Liver (tissue), 9 donors: ENCODE results near the gene MGAT1. TPM values are rescaled to one million over a fixed set of nuclear protein-coding genes. Genes with fewer than 3 reads are reported as not detected.

Experiments
- DNase-seq: peaks from one replicate; pipeline ENCODE4 v3.0.0-alpha.2; 2017; ENCODE audit warnings: low spot score
- H3K27ac ChIP-seq, 2 donors: one replicate each; pipeline ENCODE4 v1.7.0; 2013; ENCODE audit warnings: inconsistent platforms in 2 of 2, low read length in 2 of 2, control low read depth in 1 of 2, low read depth in 1 of 2, mild to moderate bottlenecking in 1 of 2
- H3K27me3 ChIP-seq, 4 donors: one replicate each; pipeline versions ENCODE4 v1.6.1 to v1.7.0; 2013; ENCODE audit warnings: low read length in 3 of 4, inconsistent platforms in 1 of 4, mild to moderate bottlenecking in 1 of 4, moderate library complexity in 1 of 4; ENCODE audit not compliant: control insufficient read depth in 4 of 4, insufficient read depth in 4 of 4
- H3K36me3 ChIP-seq, 4 donors: one replicate each; pipeline versions ENCODE4 v1.6.1 to v1.7.0; 2013; ENCODE audit warnings: low read length in 3 of 4, mild to moderate bottlenecking in 3 of 4, low read depth in 1 of 4, moderate library complexity in 1 of 4; ENCODE audit not compliant: control insufficient read depth in 4 of 4, insufficient read depth in 3 of 4
- H3K4me1 ChIP-seq, 4 donors: one replicate each; pipeline versions ENCODE4 v1.6.1 to v1.7.0; 2013; ENCODE audit warnings: low read length in 3 of 4, mild to moderate bottlenecking in 3 of 4, moderate library complexity in 1 of 4; ENCODE audit not compliant: control insufficient read depth in 4 of 4, insufficient read depth in 4 of 4
- H3K4me3 ChIP-seq, 3 donors: one replicate each; pipeline versions ENCODE4 v1.6.1 to v1.7.0; 2013; ENCODE audit warnings: low read length in 3 of 3, control low read depth in 1 of 3, low read depth in 1 of 3, mild to moderate bottlenecking in 1 of 3
- H3K9ac ChIP-seq, 2 donors: one replicate each; pipeline ENCODE4 v1.7.0; 2013; ENCODE audit warnings: low read length in 2 of 2, mild to moderate bottlenecking in 2 of 2, moderate library complexity in 2 of 2, control low read depth in 1 of 2, low read depth in 1 of 2
- H3K9me3 ChIP-seq, 4 donors: one replicate each; pipeline versions ENCODE4 v1.6.1 to v1.7.0; 2013; ENCODE audit warnings: low read length in 3 of 4; ENCODE audit not compliant: control insufficient read depth in 4 of 4
- EGR1 ChIP-seq, 2 donors: IDR thresholded peaks; 2 replicates each; pipeline ENCODE4 v1.6.1; 2016 to 2018; ENCODE audit warnings: antibody characterized with exemption in 2 of 2, low read depth in 2 of 2
- FOXA1 ChIP-seq: IDR thresholded peaks from 2 replicates; pipeline ENCODE4 v1.6.1; 2016; ENCODE audit warnings: antibody characterized with exemption
- FOXA2 ChIP-seq: IDR thresholded peaks from 2 replicates; pipeline ENCODE4 v1.6.1; 2016; ENCODE audit warnings: antibody characterized with exemption
- HNF4G ChIP-seq: IDR thresholded peaks from 2 replicates; pipeline ENCODE4 v1.6.1; 2016; ENCODE audit warnings: antibody characterized with exemption
- JUND ChIP-seq, 2 donors: IDR thresholded peaks; 2 replicates each; pipeline ENCODE4 v1.6.1; 2016; ENCODE audit warnings: antibody characterized with exemption in 2 of 2
- NR2F2 ChIP-seq: IDR thresholded peaks from 2 replicates; pipeline ENCODE4 v1.6.1; 2016; ENCODE audit warnings: antibody characterized with exemption
- RAD21 ChIP-seq, 2 donors: IDR thresholded peaks; 2 replicates each; pipeline ENCODE4 v1.6.1; 2016; ENCODE audit warnings: antibody characterized with exemption in 2 of 2, mild to moderate bottlenecking in 2 of 2
- RXRA ChIP-seq, 2 donors: IDR thresholded peaks; 2 replicates each; pipeline ENCODE4 v1.6.1; 2017 to 2018; ENCODE audit warnings: antibody characterized with exemption in 2 of 2, mild to moderate bottlenecking in 1 of 2
- TAF1 ChIP-seq: conservative IDR thresholded peaks from 2 replicates; pipeline ENCODE4 v1.6.1; 2016; ENCODE audit warnings: antibody characterized with exemption, mild to moderate bottlenecking
- YY1 ChIP-seq: IDR thresholded peaks from 2 replicates; pipeline ENCODE4 v1.6.1; 2016; ENCODE audit warnings: antibody characterized with exemption, mild to moderate bottlenecking
- WGBS: extraction: QIAGEN DNeasy Blood & Tissue Kit; methylation state at CpG from one replicate; pipeline ENCODE4 v1.1.7; 2013; 5-methylcytosine and 5-hydroxymethylcytosine counted together
- polyA plus RNA-seq, 2 donors: library from polyadenylated mRNA; stranded (reverse) in 1 of 2; unstranded in 1 of 2; fragments of 200-250 nt in 1 of 2; fragments of >200 nt in 1 of 2; fragmentation: Nextera tagmentation in 1 of 2; extraction: Ambion mirVana in 1 of 2; gene quantifications; one replicate each; pipeline versions ENCODE4 v1.2.1 to v1.2.3, GENCODE V29; 2013 to 2015
- total RNA-seq, 2 donors: library from RNA; depleted of rRNA; stranded (reverse); fragments of >200 nt; gene quantifications; one replicate each; pipeline ENCODE4 v1.2.3, GENCODE V29; 2014
- TF ChIP-seq, protein P1 (sequence below): fragments of 150-350 bp; IDR thresholded peaks from 2 replicates; pipeline ENCODE4 v1.5.1; 2017; ENCODE audit warnings: improper control_type of control experiment, low read depth, low read length; ENCODE audit not compliant: missing input control
- TF ChIP-seq, protein P2 (sequence below): IDR thresholded peaks from 2 replicates; pipeline ENCODE4 v1.6.1; 2016; ENCODE audit warnings: antibody characterized with exemption
- TF ChIP-seq, protein P3 (sequence below): IDR thresholded peaks from 2 replicates; pipeline ENCODE4 v1.6.1; 2016; ENCODE audit warnings: antibody characterized with exemption
- TF ChIP-seq, protein P4 (sequence below): IDR thresholded peaks from 2 replicates; pipeline ENCODE4 v1.6.1; 2016; ENCODE audit warnings: antibody characterized with exemption
- TF ChIP-seq, protein P5 (sequence below): IDR thresholded peaks from 2 replicates; pipeline ENCODE4 v1.6.1; 2016; ENCODE audit warnings: antibody characterized with exemption, mild to moderate bottlenecking
- donor health status: healthy.
- donor health status: healthy.
- donor health status: healthy.
- donor health status: healthy.
- donor health status: healthy.

Gene MGAT1
- total and polyA plus RNA-seq, 4 donors, result 73.0 to 125 (median 97.7) TPM

DNA sequence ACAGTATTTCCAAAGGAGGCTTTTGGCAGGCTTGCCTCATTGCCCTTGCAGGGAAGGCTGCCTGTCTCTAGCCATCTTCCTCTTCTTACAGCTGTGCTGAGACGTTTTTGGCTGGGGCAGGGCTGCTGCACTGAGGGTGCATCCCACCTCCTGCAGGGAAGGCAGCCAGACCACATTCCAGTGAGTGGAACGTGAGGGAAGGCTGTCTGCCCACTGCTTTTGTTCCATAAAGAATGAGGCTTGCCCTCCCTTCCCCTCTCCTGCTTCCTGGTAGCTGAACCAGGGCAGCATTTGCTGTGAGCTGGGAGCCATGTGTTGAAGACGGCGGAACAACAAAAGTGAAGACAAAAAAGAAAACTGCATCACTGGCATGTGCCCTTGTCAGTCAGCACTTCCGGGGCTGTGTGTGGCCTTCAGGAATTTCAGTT lies 16.8 kb downstream of the MGAT1 start:
- peaks cover 0 to 8% (median 2%) of the 10 kb centered on the region in 4 donors for H3K4me1 ChIP-seq
- H3K27ac ChIP-seq, result peak overlapping the region; percentile 29 to 45
- 44% methylated on average over 5 of the region's 5 CpGs for WGBS
- TF ChIP-seq, protein P1, sequence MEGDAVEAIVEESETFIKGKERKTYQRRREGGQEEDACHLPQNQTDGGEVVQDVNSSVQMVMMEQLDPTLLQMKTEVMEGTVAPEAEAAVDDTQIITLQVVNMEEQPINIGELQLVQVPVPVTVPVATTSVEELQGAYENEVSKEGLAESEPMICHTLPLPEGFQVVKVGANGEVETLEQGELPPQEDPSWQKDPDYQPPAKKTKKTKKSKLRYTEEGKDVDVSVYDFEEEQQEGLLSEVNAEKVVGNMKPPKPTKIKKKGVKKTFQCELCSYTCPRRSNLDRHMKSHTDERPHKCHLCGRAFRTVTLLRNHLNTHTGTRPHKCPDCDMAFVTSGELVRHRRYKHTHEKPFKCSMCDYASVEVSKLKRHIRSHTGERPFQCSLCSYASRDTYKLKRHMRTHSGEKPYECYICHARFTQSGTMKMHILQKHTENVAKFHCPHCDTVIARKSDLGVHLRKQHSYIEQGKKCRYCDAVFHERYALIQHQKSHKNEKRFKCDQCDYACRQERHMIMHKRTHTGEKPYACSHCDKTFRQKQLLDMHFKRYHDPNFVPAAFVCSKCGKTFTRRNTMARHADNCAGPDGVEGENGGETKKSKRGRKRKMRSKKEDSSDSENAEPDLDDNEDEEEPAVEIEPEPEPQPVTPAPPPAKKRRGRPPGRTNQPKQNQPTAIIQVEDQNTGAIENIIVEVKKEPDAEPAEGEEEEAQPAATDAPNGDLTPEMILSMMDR, result no peak
- TF ChIP-seq JUND (IDR thresholded peaks at IDR 0.05) (no peak), NR2F2 (no peak), EGR1 (IDR thresholded peaks at IDR 0.05; ENCODE audit: low read depth in 2 of 2) (no peak), YY1 (no peak), HNF4G (no peak), FOXA1 (no peak)
- TF ChIP-seq, protein P2, sequence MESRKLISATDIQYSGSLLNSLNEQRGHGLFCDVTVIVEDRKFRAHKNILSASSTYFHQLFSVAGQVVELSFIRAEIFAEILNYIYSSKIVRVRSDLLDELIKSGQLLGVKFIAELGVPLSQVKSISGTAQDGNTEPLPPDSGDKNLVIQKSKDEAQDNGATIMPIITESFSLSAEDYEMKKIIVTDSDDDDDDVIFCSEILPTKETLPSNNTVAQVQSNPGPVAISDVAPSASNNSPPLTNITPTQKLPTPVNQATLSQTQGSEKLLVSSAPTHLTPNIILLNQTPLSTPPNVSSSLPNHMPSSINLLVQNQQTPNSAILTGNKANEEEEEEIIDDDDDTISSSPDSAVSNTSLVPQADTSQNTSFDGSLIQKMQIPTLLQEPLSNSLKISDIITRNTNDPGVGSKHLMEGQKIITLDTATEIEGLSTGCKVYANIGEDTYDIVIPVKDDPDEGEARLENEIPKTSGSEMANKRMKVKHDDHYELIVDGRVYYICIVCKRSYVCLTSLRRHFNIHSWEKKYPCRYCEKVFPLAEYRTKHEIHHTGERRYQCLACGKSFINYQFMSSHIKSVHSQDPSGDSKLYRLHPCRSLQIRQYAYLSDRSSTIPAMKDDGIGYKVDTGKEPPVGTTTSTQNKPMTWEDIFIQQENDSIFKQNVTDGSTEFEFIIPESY, result no peak
- TF ChIP-seq, protein P3, sequence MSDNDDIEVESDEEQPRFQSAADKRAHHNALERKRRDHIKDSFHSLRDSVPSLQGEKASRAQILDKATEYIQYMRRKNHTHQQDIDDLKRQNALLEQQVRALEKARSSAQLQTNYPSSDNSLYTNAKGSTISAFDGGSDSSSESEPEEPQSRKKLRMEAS, result no peak
- TF ChIP-seq, protein P4, sequence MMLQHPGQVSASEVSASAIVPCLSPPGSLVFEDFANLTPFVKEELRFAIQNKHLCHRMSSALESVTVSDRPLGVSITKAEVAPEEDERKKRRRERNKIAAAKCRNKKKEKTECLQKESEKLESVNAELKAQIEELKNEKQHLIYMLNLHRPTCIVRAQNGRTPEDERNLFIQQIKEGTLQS, result no peak
- no peak for DNase-seq
- no peak overlapping the region for H3K4me3 ChIP-seq
- no peaks in the 10 kb centered on the region for H3K9me3 ChIP-seq
- H3K36me3 ChIP-seq, result peaks cover 6 to 10% (median 7%) of the 10 kb centered on the region in 4 donors
- no peaks in the 10 kb centered on the region for H3K27me3 ChIP-seq
- no peak overlapping the region for H3K9ac ChIP-seq

DNA sequence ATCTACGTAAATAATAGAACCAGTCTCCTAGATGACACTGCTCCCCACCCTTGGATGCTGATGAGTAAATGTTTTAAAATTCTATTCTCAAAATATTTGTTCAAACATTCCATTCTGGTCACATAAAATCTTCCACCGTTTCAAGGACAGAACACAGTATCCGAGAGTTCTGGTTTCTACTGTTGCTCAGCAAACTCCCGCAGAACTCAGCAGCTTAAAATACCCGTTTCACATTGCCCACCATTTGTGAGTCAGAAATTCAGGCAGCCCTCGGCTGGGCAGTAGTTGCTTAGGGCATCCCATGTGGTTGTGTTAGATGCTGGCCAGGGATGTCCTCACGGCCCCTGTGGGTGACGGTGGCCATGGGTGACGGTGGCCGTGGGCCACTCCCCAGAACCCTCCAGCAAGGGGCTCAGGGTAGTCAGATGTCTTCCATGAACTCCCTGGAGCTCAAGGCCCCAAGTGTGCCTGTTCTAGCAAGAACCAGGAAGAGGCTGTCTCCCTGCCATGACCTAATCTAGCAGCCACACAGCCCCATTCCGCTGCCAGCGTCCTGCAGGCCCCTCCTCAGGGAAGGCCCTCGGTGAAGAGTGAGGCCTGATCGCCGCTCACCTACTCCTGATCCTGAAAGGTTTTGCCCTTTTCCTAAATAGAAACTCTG lies 17.4 kb downstream of the MGAT1 start:
- Histone ChIP-seq H3K9me3 (no peaks in the 10 kb centered on the region), H3K4me1 (peaks cover 0 to 8% (median 2%) of the 10 kb centered on the region in 4 donors), H3K9ac (no peak overlapping the region), H3K36me3 (peaks cover 2 to 10% (median 4%) of the 10 kb centered on the region in 4 donors), H3K27me3 (no peaks in the 10 kb centered on the region), H3K27ac (peak overlapping the region in 1 of 2 donors; percentile 29), H3K4me3 (no peak overlapping the region)
- DNase-seq, result no peak
- TF ChIP-seq JUND (IDR thresholded peaks at IDR 0.05) (no peak), EGR1 (IDR thresholded peaks at IDR 0.05; ENCODE audit: low read depth in 2 of 2) (no peak), FOXA2 (no peak), FOXA1 (no peak), RAD21 (IDR thresholded peaks at IDR 0.05) (no peak), RXRA (IDR thresholded peaks at IDR 0.05) (no peak), HNF4G (no peak), NR2F2 (no peak), TAF1 (no peak)
- TF ChIP-seq, protein P2, result no peak
- TF ChIP-seq, protein P3, result no peak
- TF ChIP-seq, protein P5, sequence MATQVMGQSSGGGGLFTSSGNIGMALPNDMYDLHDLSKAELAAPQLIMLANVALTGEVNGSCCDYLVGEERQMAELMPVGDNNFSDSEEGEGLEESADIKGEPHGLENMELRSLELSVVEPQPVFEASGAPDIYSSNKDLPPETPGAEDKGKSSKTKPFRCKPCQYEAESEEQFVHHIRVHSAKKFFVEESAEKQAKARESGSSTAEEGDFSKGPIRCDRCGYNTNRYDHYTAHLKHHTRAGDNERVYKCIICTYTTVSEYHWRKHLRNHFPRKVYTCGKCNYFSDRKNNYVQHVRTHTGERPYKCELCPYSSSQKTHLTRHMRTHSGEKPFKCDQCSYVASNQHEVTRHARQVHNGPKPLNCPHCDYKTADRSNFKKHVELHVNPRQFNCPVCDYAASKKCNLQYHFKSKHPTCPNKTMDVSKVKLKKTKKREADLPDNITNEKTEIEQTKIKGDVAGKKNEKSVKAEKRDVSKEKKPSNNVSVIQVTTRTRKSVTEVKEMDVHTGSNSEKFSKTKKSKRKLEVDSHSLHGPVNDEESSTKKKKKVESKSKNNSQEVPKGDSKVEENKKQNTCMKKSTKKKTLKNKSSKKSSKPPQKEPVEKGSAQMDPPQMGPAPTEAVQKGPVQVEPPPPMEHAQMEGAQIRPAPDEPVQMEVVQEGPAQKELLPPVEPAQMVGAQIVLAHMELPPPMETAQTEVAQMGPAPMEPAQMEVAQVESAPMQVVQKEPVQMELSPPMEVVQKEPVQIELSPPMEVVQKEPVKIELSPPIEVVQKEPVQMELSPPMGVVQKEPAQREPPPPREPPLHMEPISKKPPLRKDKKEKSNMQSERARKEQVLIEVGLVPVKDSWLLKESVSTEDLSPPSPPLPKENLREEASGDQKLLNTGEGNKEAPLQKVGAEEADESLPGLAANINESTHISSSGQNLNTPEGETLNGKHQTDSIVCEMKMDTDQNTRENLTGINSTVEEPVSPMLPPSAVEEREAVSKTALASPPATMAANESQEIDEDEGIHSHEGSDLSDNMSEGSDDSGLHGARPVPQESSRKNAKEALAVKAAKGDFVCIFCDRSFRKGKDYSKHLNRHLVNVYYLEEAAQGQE, result no peak
- 71% methylated on average over 15 of the region's 15 CpGs for WGBS
